ENCODE measurements around the gene UTP20.
"Not testable (repeated sequence)": the region's sequence is repeated elsewhere in the genome, so short reads cannot be mapped to it uniquely, and the experiment has no call there.

UTP20 gene

DNA sequence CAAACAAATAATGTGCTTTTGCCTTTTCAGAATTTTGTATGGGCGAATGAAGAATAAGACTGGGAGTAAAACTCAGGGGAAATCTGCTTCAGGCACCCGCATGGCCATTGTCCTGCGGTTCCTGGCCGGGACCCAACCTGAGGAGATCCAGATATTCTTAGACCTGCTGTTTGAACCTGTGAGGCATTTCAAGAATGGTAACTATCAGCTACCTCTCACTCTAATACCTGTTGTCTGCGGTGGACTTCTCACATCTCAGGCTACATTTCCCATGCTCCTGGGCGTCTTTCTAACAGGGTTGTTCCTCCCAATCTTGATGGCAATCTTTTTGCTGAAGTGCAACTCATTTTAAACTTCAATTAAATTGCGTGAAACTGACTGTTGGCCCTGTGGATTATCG, 47.1 kb downstream of the UTP20 start:
- DNase-seq (ENCODE audit: low spot score): no peak

- DNase-seq (ENCODE audit: low spot score): no peak
These were observed 47.6 kb downstream of the UTP20 start for GRCh38 chr12:101327546-101327945.

- no peak for DNase-seq (ENCODE audit: low spot score)
These were observed 49.0 kb downstream of the UTP20 start for GRCh38 chr12:101328917-101329316.

GRCh38 chr12:101330631-101331030, 50.7 kb downstream of the UTP20 start:
- no peak for DNase-seq (ENCODE audit: low spot score)

- no peak for DNase-seq (ENCODE audit: low spot score)
These were observed 56.5 kb downstream of the UTP20 start for GRCh38 chr12:101336437-101336836.

DNA sequence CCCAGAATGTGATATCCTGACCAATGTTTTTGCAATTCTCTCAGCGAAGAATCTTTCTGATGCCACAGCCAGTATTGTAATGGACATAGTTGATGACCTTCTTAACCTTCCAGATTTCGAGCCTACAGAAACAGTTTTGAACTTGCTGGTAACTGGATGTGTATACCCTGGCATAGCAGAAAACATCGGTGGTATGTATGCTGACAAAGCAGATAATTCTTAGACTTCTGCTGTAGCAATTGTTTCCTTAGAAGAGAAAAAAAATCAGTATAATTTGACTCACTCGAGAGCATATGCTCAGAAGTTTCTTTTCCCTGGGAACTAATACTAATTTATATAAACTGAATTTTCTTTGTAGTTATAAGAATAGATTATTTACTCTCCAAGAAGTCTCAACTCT, 58.2 kb downstream of the UTP20 start:
- no peak for DNase-seq (ENCODE audit: low spot score)

DNA sequence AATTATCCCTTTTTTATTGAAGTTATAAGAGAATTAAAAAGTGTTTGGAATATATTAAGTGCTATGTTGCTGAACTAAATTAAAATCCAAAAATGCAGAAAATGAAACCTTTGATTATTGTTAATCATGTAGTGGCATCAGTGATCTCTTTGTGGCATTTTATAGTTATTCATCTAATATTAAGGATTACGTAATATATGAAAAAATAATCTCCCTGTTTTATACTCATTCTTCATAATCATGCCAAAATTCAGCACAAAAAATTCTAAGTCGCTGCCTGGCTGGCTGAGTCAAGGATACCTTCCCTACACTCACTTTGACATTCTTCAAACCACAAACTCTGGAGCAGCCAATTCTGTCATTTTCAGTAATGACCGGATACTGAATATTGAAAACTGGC, 64.0 kb downstream of the UTP20 start:
- DNase-seq (ENCODE audit: low spot score): no peak

DNA sequence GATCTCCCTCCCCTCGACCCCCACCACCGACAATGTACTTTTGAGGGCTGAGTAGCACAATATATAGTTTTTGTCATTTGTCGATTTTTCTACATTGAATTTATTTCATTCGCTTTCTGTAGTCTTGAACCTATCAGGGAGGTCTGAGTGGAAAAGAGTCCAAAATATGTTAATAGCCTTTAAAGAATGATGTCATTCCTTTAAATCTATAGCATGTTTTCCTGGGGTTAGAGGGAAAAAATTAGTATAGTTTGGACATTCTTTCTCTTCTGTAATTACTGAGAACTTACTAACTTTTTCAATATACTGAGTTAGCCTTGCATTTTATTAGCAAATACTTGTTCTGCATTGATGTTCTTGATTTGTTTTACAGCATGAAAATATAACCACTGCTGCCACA, 71.8 kb downstream of the UTP20 start:
- DNase-seq (ENCODE audit: low spot score): no peak

DNA sequence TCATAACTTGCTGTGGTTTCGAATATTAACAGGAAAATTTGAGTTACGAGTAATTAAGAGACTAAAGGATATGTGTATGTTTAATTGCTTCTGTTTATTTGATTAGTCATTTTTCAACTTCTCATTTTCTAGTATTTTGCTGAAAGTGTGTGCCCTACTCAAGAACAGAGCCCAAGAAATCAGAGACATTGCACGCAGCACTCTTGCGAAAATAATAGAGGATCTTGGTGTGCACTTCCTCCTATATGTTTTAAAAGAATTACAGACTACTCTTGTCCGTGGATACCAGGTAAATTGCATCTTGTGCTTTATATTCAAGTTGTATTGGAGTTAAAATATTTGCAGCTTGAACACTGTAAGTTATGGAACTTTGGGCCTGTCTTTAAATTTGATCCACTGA, 76.9 kb downstream of the UTP20 start:
- DNase-seq (ENCODE audit: low spot score): no peak

GRCh38 chr12:101361455-101361854, 81.5 kb downstream of the UTP20 start:
- no peak for DNase-seq (ENCODE audit: low spot score)

- no peak for DNase-seq (ENCODE audit: low spot score)
These were observed 88.1 kb downstream of the UTP20 start for GRCh38 chr12:101368016-101368415.

DNA sequence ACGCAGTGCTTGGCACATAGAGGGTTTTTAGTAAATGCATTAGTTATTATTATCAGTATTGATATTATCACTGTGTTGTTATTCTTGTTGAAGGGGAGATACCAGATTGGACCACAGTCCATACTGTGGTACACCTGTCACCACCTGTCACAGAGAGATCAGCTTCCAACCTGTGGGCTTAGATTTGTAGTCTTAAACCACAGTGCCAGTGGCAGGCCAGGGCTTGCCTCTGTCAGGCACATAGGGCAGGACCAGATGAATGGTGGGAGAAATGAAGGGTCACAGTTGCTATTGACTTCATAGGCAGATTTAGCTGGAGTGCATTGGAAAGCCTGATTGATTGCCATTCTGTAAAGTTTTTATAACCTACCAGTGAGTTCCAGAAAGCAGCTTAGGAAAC, 92.5 kb downstream of the UTP20 start:
- no peak for DNase-seq (ENCODE audit: low spot score)

- DNase-seq (ENCODE audit: low spot score): no peak
These were observed 95.7 kb downstream of the UTP20 start for GRCh38 chr12:101375573-101375972.

DNA sequence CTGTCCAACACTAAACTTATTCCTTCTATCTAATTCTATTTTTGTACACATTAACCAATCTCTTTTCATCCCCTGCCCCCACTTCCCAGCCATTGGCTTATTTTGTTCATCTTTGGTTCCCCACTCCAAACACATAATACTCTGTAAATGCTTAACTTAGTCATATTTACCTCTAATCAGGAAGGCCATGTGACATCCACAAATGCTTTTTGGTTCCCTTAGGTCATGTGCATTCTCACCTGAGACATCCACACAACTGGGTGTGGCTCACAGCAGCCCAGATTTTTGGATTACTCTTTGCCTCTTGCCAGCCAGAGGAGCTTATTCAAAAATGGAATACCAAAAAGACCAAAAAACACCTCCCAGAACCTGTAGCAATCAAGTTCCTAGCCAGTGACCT, 99.2 kb downstream of the UTP20 start:
- no peak for DNase-seq (ENCODE audit: low spot score)

GRCh38 chr12:101391181-101391580, 111.3 kb downstream of the UTP20 start:
- not testable (repeated sequence) for DNase-seq (ENCODE audit: low spot score)

- DNase-seq (ENCODE audit: low spot score): no peak
These were observed 127.1 kb downstream of the UTP20 start for GRCh38 chr12:101407049-101407435.

DNA sequence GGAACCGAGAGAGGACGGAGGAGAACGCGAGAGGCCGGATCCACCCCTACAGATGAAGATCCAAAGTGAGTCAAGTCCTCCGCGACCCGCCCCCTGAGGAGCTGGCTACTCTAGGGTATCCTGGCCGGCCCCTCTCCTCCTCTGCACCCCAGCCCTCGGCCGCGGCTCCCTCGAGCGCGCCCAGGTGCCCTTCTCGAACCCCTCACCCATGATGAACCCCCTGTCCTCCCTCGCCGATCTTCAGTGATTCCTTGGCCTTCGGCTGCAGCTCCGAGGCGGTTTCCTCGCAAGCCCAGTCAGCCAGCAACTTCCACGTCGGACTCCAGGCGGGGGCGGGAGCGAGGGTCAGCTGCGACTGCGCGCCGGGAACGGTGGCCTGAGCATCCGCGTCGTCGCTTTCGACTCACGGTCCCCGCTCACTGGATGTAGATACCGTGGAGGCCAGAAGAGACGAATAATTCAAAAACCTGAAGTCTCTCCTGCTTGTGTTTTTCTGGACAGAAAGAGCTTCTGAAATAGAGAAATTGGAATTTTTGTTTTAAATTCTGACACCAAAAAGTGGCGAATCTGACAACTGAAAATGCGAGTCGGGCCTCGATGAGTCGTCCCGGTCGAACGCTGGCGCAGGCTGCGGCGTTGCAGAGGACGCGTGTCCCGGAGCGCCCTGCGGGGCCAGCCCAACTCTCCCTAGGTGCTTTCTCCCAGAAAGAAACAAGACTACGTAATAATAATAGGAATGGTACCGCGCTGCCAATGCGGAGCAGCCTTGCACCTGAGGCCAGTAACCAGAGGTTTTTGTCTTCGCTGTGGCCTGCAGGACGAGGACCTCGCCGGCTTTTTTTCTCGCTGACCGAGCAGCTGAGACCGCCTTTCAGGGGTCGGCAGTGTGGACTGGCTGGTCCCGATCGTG, 127.8 kb downstream of the UTP20 start, which contains the start of gene ARL1:
ARL1 (minus strand) TSS at position 337 of the 910 bp plus-strand sequence; CDS start at position 210, 127 bp downstream.
- peak; percentile 90 for DNase-seq (ENCODE audit: low spot score)

DNA sequence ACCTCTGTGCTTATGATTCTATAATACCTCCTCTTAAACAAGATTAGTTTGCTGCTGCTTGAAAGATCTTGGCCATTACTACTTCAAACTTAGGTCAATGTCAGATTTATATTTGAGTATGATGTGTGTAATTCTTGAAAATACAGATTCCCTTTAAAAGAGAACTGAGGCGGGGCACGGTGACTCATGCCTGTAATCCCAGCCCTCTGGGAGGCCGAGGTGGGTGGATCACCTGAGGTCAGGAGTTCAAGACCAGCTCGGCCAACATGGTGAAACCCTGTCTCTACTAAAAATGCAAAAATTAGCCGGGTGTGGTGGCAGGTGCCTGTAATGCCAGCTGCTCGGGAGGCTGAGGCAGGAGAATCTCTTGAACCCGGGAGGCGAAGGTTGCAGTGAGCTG, 130.3 kb downstream of the UTP20 start:
- DNase-seq (ENCODE audit: low spot score): not testable (repeated sequence)

DNA sequence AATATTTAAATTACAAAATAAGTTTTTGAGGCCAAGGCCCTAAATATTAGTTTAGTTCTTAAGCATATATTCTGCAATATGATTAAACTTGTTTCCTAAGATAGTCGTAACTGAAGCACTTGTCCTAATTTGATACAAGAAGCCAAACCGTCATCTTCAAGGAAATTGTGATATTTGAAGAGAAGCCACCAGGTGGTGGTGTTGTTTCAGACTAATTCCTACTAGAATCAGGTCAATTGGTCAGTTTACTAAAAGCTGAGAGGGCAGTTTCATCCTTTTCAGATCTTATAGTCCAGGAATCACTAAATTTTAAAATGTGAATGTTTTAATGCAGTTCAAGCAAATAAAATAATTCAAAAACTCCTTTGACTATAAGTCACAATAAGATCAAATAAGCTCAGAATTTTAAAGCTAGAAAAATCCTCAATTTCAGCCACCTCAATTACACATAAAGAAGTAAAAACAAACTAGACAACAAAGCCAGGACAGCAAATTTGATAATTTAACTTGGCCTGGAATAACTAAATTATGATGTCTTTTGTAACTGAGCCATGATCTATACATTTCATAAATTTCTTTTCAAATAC, 134.7 kb downstream of the UTP20 start:
- DNase-seq (ENCODE audit: low spot score): peak; percentile 81

GRCh38 chr12:101415228-101415627, 135.3 kb downstream of the UTP20 start:
- DNase-seq (ENCODE audit: low spot score): no peak

DNA sequence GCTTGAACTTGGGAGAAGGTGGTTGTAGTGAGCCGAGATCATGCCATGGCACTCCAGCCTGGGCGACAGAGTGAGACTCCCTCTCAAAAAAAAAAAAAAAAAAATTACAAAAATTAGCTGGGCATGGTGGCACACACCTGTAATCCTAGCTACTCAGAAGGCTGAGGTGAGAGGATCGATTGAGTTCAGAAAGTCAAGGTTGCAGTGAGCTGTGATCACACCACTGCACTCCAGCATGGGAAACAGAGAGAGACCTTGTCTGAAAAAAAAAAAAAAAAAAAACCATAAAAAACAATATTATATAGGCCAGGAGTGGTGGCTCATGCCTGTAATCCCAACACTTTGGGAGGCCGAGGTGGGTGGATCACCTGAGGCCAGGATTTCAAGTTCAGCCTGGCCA, 142.2 kb downstream of the UTP20 start:
- not testable (repeated sequence) for DNase-seq (ENCODE audit: low spot score)

DNA sequence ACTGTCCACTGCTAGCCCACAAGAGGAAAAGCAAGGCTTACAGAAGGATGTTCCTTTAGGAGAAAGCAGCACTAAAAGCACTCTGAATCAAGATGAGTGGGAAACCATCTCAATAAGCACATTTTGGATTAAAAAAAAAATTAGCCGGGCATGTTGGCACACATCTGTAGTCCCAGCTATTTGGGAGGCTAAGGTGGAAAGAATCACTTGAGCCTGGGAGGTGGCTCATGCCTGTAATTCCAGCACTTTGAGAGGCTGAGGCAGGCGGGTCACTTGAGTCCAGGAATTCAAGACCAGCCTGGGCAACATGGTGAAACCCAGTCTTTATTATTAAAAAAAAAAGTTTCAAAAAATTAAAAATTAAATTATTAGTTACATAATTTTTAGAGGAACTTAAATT, 144.7 kb downstream of the UTP20 start:
- DNase-seq (ENCODE audit: low spot score): no peak

- no peak for DNase-seq (ENCODE audit: low spot score)
These were observed 150.6 kb downstream of the UTP20 start for GRCh38 chr12:101430456-101430855.

GRCh38 chr12:101436136-101436535, 156.2 kb downstream of the UTP20 start:
- no peak for DNase-seq (ENCODE audit: low spot score)
